GM18907 (cell line): ENCODE measurements around the gene MLNR.

ENCODE experiments used
- ATAC-seq: cut with Tn5 transposase; IDR thresholded peaks from one replicate; pipeline ENCODE4 v1.9.1; 2021; ENCODE audit warnings: mild to moderate bottlenecking, moderate library complexity; ENCODE audit not compliant: unreplicated experiment

MLNR gene, protein sequence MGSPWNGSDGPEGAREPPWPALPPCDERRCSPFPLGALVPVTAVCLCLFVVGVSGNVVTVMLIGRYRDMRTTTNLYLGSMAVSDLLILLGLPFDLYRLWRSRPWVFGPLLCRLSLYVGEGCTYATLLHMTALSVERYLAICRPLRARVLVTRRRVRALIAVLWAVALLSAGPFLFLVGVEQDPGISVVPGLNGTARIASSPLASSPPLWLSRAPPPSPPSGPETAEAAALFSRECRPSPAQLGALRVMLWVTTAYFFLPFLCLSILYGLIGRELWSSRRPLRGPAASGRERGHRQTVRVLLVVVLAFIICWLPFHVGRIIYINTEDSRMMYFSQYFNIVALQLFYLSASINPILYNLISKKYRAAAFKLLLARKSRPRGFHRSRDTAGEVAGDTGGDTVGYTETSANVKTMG

GRCh38 chr13:49220036-49220855 is at the start of gene MLNR:
MLNR (plus strand) TSS chr13:49220338; CDS start chr13:49220338, 0 bp downstream.
- ATAC-seq, result peak; percentile 56

- ATAC-seq, result no peak
Observed at GRCh38 chr13:49171359-49171758, 48.8 kb upstream of the MLNR start.

DNA sequence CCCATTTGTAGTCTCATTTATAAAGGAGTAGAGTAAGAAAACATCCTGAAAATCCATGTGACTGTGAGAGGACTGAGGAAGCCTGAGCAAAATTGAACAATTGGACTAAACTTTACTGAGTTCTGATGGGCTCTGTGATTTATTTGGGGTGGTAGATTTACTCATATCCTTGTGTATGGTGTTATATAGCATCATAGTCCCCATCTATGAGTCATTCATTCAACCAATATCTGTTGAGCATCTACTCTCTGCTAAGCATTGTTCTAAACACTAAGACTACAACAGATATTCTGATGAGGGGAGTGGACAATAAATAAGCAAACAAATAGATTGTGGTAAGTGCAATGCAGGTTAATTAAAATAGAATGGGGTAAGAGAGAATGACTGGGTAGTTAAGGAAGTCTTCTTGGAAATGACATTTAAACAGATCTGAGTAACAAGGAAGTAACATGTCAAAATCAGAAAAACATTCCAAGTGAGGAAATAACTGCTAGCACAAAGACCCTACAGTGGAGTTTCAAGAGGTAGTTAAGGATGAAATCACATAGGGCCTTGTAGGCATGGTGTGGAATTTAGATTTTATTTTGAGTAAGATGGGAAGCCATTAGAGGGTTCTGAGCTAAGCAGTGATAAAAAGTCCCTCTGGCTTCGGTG is 36.3 kb upstream of the MLNR start:
- no peak for ATAC-seq

DNA sequence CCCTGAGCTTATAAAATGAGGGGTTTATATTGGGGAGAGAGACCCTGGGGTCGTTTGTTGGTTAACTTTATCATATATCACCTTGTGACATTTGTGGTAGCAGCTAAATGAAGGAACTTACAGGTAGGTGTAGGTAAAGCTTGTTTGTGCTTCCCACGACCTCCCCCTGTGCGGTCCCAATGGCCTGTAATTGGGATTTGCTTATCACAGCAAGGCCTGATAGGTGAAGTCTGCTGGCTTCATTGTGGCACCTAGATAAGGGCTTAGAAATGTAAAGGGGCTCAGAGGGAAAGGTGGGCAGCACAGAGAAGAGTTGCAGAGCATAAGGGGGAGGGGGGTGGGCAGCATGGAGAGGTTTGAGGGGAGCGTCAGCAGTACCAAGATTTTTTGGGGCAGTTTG is 35.5 kb upstream of the MLNR start:
- ATAC-seq, result no peak

DNA sequence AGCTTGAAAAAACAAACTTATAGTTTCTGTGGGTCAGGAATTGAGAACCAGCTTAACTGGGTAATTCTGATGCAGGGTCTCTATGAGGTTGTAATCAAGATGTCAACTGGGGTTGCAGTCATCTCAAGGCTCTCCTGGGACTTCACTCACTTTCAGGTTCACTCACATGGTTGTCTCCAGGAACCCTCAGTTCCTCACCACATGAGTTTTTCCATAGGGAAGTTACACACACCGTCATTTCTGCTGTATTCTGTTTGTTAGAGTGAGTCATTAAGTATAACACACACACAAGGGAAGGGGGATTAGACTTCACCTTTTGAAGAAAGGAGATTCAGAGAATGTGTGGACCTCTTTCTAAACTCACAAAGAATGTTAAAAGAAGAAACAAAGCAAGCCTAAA is 34.9 kb upstream of the MLNR start:
- ATAC-seq, result peak; percentile 44

- no peak for ATAC-seq
Observed at GRCh38 chr13:49190901-49191300, 29.2 kb upstream of the MLNR start.

- ATAC-seq, result no peak
Observed at GRCh38 chr13:49206641-49207040, 13.5 kb upstream of the MLNR start.

GRCh38 chr13:49208619-49209018 is 11.5 kb upstream of the MLNR start:
- no peak for ATAC-seq

DNA sequence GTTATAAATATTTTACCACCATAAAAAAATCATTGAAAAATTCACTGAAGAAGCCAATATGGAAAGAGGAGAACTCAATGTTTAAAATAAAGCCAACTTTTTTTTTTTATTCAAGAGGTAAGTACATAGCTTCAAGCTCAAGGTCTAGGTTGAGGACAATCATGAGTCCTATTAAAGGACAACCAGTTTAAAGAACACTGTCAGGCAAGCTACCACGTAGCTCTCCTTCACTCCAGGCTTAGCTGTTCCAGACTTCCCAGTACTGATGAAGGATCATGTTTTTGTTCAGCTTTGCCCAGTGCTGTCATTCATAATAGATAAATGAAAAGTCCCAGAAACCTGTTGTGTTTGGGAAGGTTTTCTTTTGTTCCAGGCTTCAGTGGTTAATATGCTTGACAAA is 10.0 kb upstream of the MLNR start:
- no peak for ATAC-seq

DNA sequence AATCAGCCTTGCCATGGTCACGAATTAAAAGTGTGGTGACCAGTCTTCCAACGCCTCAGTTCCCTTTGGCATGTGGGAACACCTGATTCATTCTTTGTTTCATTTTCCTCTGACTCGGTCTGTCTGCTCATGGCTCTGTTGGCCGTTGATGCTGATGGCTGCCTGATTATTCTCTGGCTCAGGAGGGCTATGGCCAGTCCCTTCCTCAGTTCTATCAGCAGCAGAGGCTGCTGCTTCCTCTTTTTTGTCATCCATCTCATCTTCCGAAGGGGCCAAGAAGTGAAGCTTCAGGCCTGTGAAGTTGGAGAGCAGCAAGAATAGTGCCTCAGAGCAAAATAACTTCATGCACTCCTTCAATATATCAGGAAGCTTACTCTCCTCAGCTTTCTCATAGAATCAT is 9.5 kb upstream of the MLNR start:
- ATAC-seq, result no peak

DNA sequence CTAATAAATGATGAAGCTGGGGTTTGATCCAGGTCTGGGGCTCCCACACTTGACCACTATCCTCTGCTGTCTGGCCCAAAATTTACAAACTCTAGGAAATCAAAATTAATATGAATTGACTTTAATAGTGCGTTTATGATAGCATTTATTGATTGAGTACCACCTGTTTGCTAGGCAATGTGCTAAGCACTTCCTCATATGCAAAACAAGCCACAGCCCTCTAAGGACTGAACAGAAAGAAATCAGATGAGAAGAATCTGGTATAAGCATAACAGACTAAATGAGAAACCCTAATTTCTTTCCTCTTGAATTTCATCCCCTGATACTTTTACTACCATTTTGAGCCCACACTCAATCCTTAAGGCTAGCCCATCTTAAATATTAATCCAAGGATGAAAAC is 6.6 kb upstream of the MLNR start:
- ATAC-seq, result no peak

GRCh38 chr13:49213997-49214916 is 5.9 kb upstream of the MLNR start:
- ATAC-seq, result no peak

DNA sequence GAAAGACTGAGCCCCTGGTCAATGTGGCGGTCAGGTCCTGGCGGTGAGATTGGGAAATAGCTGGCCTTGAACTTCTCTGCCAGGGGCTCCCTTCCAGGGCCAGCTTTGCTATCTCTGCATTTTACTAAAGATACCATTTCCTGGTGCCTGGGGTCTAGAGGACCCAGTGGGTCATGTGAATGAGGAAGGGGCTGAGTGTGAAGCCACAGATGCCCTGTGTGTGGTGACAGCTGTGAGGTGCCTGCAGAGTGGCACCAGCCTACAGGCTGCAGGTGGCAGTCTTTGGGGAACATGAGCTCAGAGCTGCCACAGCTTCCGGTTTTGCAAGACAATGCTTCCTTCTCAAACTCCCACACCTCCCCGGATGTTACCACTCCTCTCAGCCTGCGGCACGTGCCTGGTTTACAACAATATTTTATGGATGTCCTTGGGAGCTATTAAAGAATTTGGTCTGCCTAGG is 5.2 kb upstream of the MLNR start:
- peak; percentile 76 for ATAC-seq

GRCh38 chr13:49216334-49216733 is 3.8 kb upstream of the MLNR start:
- ATAC-seq, result no peak

DNA sequence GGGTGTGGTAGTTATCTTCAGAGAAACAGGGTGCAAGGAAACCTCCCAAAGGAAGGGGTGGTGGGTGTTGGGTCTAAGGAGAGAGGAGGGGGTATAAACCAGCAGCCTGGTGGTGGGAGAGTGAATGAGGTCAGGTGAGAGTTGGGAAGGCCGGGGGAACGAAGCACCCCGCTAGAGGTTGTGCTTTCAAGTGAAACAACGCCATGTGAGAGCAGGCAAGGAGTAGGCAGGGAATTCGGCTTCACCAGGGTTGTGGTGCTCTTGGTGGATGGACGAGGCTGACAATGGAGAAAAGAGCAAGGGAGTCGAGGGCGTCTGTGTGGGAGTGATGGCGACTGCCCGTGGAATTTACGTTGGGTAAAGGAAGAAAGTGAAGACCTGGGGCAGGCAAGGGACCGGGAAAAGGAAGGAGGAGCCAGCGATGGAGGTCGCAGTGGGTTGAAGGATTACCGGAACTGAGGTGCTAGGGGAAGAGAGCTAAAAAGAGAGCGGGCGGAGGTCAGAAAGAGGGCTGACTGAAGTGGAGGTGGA is 2.1 kb upstream of the MLNR start:
- ATAC-seq, result no peak

GRCh38 chr13:49218493-49219051 is 1.6 kb upstream of the MLNR start:
- ATAC-seq, result no peak

GRCh38 chr13:49219647-49220035 is 497 bp upstream of the MLNR start:
- ATAC-seq, result peak; percentile 19

GRCh38 chr13:49220856-49221589 is 885 bp downstream of the MLNR start:
- ATAC-seq, result no peak

- ATAC-seq, result no peak
Observed at GRCh38 chr13:49221590-49221965, 1.4 kb downstream of the MLNR start.
